Sigmoid colon (tissue), 4 donors: ENCODE results near the gene TTC3.
"Not testable (repeated sequence)": the region's sequence is repeated elsewhere in the genome, so short reads cannot be mapped to it uniquely, and the experiment has no call there.

Experiments
- EP300 ChIP-seq, 4 donors: sonication (generic); formaldehyde crosslinking; IDR thresholded peaks; one replicate each; pipeline ENCODE4 v1.6.1; 2017; ENCODE audit warnings: antibody characterized with exemption in 4 of 4
- POLR2AphosphoS5 ChIP-seq, 4 donors: sonication (generic); formaldehyde crosslinking; IDR thresholded peaks; one replicate each; pipeline ENCODE4 v1.6.1; 2017; ENCODE audit warnings: antibody characterized with exemption in 4 of 4

GRCh38 chr21:37222248-37222647 lies 149.2 kb downstream of the TTC3 start:
- not testable (repeated sequence) for TF ChIP-seq POLR2AphosphoS5, EP300 (IDR thresholded peaks at IDR 0.05)
